ENCODE results near the gene HIBCH. TPM values are rescaled to one million over a fixed set of nuclear protein-coding genes. Genes with fewer than 3 reads are reported as not detected.

The HIBCH gene
- total RNA-seq, 2 experiments from 2014 or later = 19.2 TPM

Other genes with a start within 250 kb of the HIBCH start
- gene INPP1, start 23.8 kb upstream of the HIBCH start, total RNA-seq = 1 to 10 TPM; 6.3 to 7.0 TPM
- 10 to 100 TPM; 21.0 to 21.6 TPM for gene MFSD6, start 88.5 kb upstream of the HIBCH start, total RNA-seq
- gene NEMP2, start 214.9 kb upstream of the HIBCH start, total RNA-seq = 10 to 100 TPM; 32.9 to 34.2 TPM

All from activated naive CD4-positive, alpha-beta T cell treated with anti-CD3 and anti-CD28 coated beads for 36 hours (primary cell).